Activated CD8-positive, alpha-beta memory T cell treated with anti-CD3 and anti-CD28 coated beads, Interleukin-2, amount 50 U/mL, for 1 hour (primary cell): ENCODE results near the gene NAV2.

ENCODE experiments used
- DNase-seq: peaks from one replicate; pipeline ENCODE4 v3.0.0-alpha.2; 2020; ENCODE audit errors: extremely low read depth

The NAV2 gene

DNA sequence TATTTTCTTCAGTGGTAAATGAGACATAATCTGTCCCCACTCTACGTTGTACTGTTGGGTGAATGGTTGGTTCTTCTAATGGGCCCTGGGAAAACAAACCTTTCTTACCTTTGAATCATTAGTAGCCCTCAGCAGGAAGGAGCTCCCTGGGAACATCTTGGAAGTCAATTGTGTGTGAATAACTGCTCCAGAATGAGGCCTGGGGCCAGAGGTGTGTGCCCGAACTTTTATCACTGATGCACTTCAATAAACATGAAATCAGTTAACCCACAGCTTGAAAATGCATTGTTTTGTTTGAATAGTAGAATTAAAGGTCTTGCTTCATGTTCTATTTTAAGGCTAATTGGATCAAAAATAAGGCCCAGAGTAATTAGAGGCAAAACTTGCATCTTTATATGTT lies 67.1 kb downstream of the NAV2 start:
- no peak for DNase-seq

DNA sequence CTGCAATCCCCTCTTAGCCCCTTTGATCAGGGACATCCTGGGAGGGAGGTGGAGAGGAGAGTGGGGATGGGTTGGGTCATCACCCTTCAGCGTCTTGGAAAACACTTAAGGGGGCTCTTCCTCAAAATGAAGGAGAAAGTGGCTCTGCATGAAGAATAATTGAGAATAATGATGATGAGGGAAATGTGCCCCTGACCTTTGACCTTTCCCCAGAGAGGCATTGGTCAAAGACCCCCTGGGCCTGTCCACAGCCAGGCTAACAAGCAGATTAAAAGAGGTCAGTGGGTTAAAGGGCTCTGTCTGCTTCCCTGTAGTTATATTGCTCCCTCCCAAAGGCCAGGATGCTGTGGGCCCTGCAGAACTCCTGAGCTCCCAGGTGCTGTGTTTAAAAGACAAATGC lies 68.7 kb downstream of the NAV2 start:
- no peak for DNase-seq

DNA sequence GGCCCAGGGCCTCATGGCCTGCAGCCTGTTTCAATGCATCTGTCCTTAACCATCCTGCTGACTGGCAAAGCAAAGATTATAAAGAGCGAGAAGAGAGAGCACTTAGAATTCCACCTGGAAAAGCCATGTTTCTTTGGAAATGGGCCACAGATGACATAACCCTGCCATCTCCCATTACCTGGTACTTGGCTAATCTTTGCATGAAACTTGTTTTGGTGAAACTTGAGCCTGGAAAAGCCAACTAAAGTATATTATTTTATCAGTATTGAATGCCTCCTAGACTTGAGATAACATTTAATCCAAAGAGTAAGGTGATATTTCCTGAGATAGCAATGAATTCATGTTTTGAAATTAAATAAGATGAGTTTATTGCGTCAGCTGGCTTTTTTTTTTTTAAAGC lies 72.6 kb downstream of the NAV2 start:
- no peak for DNase-seq

DNA sequence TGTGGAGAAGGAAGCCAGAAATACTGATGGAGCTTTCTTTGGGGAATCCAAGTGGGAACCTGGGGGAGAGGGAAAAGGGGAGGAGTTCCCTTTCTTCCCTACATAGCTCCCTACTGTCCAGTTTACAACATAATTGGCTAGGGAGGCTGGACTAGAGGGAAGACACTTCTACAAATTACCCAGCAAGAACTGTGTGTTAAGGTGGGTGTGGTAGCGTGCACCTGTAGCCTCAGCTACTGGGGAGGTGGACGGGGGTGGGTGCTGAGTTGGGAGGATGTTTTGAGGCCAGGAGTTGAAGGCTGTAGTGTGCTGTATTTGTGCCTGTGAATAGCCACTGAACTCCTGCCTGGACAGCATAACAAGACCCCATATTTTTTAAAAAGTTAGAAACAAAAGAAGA lies 74.0 kb downstream of the NAV2 start:
- no peak for DNase-seq

DNA sequence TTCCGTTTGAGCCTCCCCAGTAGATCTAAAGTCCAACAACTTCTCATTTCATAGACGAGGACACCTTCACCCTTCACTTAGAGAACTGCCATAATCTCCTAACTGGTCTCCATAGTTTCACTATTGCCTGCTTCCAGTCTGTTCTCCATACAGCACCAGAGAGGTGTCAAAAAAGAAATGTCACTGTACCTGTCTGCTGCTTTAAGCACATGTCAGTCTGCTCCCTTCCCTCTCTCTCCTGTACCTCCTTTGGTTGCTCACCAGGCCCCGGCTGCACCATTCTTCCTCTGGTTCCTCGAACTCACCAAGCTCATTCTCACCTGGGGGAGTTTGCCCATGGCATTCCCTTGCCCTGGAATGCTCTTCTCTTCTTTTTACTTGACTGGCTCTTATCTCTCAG lies 75.8 kb downstream of the NAV2 start:
- DNase-seq, result no peak

DNA sequence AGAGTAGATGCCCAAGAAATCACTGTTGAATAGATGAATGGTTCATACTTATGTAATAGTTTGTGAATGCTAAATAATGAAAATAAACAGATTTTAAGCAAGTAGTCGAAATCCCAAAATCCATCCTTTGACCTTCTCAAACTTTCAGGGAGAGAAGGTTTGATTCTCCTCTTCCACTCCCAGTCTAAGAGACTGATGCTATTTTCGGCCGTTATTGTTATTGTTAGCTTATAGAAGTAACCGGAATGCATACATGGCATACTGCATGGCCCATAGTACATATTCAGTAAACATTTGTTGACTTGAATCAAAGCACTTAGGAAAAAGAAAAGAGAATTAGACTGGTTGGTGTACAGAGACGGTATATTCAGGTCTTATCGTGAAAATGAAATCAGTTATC lies 76.6 kb downstream of the NAV2 start:
- no peak for DNase-seq

DNA sequence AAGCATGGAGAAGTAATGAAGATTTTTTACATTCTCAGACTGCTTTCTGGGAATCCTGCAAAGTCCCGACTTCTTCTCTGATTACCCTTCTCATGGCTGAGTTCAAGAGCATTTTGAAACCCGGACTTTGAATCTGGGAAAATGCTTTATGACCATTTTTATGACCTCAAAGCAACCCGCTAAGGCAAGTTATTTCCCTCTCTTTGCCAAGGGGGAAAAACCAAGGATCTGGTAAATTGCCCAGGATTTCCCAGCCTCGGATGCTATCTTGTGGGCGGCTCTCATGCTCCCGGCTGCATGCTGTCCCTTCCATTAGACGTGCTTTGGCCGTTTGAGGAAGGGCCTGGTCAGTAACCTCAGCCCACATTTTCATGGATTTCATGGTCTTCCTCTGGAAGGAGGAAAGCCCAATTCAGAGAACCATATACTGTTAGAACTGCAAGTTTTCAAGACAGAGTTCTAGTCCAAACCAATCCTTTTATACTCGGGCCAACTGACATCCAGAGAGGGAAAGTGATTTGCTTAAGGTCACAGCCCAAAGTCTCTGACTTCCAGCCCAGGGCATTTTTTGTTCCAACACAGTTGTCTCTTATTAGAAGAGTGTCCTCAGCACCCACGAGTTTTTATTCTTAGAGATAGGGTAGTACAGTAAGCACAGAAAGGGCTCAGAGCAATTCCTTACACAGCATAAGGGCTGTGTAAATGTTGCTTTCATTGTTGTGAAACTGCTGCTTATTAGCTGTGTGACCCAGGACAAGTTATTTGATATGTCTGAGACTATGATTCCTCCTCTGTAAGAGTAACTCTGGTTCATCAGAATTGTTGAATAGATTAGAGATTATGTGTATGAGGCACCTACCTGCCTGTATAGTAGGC lies 77.4 kb downstream of the NAV2 start:
- no peak for DNase-seq

DNA sequence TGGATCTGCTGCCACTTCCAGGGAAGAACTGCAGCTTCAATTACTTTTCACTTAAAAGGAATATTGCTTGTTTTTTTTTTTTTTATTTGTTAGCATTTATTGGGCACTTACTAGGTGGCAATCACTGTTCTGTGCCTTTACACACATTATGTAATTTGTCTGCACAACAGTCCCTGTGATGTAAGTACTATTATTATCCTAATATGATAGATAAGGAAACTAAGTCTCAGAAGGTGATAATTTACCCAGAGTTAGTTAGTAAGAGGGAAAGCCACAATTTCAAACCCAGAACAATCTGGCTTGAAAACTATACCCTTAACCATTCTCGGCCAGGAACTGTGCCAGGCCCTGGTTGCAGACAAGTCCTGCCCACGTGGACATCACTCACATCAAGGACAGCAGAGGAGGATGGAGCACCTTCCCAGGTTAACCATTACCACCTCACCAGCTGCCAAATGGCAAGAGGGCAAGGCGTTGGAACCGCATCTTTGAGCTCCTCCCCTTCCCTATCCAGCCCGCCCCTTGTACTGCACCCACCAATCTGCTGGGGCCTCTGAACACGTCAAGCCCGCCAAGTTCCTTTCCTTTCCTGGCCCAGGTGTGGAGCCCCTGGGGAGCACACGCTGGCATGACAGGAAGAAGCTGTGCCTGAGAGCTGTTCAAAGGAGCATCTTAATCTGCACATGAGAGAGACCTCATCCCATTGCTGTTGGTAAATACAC lies 78.4 kb downstream of the NAV2 start:
- no peak for DNase-seq

DNA sequence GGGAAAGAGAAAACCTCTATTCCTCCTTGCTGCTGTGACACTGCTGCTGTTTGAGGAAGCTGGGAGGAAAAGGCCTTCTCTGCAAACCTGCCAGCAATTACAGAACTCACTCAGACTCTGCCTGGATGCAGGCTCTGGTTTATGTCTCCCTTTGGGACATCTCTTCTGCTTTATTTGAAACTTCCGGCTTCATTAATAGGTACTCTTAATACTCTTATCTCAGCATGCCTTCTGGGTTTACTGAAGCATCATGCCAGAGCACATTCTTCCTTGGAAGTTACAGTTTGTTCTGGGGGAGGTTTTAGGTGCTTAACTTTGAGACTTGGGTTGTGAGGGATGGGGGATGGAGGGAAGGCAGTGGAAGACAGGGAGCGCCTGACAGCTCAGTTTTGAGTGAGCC lies 79.9 kb downstream of the NAV2 start:
- no peak for DNase-seq

DNA sequence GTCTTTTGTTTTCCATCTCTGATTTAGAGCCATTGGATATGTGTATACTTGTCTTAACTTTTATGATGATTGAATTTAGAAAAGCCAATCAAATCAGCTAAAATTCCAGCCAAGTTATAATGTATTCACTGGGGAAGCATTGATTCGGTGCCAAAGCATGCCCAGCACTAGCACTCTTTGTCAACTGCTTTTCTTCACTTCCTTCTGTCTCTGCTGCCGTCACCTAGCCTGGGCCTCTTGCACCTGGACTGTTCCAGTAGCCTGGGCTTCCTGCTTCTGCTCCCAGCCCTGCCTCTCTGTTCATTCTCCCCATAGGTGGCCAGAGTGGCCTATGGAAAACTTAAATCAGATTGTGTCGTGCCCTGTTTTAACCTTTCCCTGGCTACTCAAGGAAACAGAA lies 80.7 kb downstream of the NAV2 start:
- DNase-seq, result no peak

DNA sequence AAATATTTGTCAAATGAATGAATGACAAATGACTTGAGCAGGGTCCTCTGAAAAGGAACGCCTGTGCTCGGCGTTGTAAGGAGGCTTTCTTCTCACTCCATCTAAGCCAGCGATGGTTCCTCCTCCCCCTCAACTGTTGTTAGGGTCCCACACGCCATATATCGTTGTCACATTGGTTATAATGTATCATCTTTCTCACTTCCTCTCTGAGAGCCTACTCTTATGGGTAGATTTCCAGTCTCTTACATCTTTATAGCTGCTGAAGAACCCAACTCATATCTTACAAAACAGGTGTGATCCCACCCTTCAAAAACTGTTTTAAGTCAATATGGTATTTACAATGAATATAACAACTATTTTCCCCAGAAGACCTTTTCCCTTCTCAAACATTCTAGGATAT lies 81.5 kb downstream of the NAV2 start:
- DNase-seq, result no peak

DNA sequence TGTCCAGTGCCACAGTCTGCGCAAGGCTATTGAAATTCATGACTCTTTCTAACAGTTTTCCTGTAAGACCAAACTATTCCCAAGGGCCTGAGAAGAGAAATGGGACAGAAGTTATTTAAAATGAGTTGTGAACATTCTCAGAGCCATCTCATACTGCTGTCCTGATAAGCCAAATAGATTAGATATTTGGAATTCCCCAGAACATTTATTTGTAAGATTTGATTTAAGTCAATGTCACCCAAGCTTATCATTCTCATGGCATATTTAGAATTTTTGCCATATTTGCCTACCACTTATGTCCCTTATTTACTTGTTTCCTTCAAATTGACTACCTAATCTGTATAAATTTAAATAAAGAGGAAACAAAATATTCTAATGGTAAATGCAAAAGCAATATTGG lies 82.4 kb downstream of the NAV2 start:
- DNase-seq, result no peak

DNA sequence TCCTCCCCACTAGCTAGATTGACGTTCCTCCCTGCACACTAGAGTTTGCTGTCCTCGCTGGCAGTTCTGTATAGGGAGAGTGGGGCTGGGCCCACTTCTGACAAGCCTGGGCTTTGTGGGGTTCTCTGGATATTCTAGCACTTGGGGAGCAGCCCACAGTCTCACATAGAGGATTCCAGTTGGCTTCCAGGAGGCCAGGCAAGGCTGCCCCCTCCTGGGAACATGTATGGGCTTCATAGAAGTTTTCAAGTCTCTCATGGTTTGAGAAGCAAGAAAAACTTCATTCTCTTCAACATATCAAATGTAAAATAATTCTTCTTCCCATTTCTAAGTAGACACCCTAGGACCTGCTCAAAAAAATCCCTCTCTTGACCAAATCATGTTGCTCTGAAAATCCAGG lies 87.5 kb downstream of the NAV2 start:
- DNase-seq, result no peak

DNA sequence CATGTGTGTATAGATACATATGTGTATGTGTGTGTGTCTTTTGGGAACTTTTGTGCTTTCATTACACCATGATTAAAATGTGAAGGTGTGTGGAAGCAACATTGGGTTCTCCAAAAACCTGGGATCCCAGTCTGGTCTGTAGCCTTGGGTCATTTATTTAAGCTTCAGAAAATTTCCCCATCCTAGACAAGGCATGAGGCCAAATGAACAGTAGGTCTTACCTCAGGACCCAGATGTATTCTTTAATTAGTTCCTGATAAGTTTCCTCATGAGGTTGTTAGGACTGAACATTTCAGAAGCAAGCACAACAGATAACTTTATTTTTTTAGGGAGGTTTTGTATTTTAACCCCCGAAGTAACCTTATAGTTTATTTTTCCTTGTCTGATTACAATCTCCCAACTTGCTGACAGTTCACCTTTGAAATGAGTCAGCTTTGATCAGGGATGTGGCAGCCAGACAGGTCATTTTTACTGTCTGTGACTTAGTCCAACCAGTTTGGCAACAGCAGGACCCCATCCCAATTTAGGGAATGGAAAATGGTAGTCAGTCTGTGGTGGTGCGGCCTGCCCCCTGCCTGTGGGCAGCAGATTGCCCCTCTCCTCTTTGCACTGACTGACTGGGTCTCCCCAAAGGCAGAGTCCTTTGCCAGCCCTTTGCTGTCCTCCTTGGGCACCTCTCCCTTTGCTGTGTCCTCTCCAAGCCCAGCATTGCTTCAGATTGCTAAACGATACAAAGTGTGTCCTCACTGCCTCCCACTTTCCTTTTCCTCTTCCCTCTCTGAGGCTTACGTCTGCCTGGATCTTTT lies 88.3 kb downstream of the NAV2 start:
- no peak for DNase-seq

DNA sequence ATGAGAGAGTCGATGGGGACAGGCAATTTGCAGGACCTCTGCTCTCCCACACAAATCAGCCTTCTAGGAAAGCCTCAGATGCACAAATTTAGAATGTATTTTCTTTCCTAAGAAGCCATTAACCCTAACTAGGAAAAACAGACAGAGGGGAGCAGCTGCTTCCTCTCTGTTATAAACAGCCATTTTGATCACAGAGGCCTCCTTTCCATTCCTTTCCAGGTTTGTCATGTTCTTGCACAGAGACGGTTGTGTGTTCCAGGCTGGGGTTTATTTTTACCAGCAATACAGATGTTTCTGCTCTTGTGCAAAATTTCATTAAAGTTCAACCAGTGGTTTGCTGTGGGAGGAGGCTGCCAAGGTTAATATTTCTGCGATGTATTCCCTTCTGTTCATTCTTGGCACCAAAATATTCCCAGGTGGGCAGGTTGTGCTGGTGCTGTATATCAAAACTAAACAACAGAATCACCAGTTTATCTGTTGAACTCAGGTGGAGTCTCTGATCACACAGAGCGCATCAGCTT lies 90.2 kb downstream of the NAV2 start:
- DNase-seq, result no peak

DNA sequence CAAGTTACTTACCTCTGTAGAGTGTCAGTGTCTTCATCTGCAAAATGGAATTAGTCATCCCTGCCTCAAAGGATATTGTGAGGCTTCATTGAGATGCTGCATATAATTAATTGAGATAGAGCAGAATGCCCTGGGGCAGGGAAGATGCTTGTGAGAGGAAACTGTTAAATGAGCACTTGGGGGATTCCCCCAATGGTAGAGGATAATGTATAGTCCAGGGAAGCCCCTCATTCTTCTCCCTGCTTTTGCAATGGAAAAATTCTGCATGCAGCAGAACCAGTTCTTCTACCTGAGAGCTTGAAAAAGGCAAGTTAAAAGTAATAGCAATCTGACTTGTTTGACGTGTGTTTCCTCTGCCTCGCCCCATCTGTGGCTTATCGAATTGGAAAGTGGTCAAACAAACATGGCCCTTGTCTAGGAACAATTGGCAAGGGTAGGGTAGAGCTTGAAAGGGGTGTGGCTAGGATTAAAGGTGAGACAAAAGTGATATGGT lies 90.9 kb downstream of the NAV2 start:
- DNase-seq, result no peak

DNA sequence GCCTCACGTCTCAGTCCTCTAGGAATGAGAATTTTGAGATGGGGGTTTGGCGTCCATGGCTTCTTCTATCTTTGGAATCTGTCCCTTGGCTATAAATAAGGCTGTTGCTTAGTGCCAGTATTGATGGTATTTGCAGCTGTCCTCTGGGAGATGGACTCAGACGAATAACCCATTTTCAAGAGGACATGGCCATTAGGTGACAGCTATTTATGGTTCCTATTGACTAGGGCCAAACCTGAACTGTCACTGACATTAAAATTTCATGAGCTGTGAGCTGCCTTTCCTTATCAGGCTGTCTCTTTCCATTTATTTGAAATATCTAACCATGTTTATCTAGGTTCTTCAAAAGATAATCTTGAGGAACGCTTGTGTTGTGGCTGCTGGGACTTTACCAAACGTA lies 92.7 kb downstream of the NAV2 start:
- DNase-seq, result no peak

DNA sequence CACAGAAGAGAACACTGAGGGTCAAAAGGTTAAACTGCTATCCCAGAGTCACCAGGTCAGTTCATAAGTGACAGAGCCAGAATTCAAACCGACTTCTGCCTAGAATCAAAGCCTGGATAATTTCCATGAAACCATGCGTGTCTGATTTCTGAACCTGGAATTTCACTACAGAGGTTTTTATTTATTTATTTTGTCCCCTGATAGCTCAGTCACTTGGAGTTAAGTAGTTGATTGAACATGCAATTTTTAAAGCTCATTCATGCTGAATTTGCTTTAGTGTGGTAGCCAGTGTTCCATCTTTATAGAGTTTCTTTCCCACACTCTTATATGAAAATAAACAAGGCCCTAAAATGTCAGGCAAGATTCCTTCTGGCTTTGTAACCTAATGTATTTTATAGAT lies 93.2 kb downstream of the NAV2 start:
- no peak for DNase-seq

DNA sequence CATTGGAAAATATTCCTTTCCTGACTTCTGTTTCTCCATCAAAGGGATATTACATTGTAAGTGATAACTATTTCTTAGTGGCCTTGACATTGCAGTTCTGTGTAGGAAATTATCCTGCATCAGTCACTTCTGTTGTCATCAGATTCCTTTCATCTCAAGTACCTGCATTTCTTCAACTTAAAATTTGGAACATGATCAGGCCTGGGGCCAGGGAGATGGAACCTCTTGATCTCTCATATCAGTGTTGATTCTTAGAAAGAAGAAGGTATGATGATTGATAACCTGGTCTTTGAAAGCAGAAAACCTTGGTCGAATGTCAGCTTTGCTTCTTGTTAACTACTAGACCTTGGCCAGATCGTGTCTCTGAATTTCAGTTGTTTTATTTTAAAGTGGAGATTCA lies 93.6 kb downstream of the NAV2 start:
- DNase-seq, result no peak

DNA sequence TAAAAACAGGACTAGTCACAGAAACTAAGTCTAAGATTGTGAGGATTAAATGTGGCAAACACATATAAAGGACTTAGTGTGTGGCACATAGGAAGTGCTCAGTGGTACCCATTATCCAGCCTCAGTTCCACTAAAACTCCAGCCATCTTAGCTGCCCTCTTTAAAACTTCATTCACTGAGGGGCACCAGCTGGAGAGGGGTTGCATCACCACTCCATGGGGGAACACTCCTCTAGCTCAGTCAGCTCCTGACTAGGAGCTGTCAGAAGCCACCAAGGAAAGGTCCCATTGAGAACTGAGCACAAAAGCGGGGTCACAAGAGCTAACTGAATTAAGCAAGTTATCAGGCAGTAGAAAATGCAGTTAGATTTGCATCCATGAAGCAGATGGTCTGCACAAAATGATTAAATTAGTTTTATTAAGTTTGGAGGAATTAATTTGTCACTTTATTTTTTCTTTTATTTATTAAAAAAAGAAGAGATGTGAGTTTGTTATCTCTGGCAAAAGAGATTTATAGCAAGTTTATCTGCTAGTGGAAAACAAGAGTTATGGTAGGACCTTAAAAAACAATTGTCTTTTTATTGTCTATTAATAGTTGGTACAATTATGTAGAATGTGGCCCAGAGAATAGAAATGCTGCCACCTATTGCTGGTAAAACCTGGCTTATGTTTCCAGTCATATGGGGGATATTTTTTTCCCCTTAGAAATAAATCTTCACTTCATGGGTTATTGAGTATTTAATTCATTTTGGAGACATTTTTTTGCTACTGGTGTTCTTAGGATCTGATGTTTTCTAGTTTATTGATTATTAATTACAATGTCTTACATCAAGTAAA lies 95.7 kb downstream of the NAV2 start:
- DNase-seq, result no peak

DNA sequence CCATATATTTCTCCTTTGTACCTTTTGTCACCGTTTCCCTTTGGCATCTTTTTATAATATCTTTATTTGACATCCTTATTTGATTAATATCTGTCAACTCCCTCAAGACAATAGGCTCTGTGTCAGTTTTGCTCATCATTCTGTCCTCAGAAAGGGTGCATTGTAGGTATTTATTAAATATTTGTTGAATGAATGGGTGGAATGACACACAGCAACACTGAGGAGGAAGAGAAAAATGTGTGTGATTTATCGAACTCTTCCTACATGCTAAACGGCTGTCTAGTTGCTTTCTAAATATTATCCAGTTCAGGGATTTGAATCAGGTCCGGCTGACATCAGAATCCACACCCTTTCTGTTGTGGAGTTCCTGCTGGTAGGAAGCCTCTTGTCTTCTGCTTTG lies 98.2 kb downstream of the NAV2 start:
- DNase-seq, result no peak
